ENCODE measurements around the gene C10orf95. TPM values are rescaled to one million over a fixed set of nuclear protein-coding genes. Genes with fewer than 3 reads are reported as not detected.
A peak's percentile ranks its signal among the peaks of the same experiment; 100 is the strongest.

Gene C10orf95
- total and polyA plus RNA-seq, 2 of the 13 experiments (the other 11 are each of a cell fraction or from before 2014, with no cell fraction given): 0.05 to 0.07 TPM

DNA sequence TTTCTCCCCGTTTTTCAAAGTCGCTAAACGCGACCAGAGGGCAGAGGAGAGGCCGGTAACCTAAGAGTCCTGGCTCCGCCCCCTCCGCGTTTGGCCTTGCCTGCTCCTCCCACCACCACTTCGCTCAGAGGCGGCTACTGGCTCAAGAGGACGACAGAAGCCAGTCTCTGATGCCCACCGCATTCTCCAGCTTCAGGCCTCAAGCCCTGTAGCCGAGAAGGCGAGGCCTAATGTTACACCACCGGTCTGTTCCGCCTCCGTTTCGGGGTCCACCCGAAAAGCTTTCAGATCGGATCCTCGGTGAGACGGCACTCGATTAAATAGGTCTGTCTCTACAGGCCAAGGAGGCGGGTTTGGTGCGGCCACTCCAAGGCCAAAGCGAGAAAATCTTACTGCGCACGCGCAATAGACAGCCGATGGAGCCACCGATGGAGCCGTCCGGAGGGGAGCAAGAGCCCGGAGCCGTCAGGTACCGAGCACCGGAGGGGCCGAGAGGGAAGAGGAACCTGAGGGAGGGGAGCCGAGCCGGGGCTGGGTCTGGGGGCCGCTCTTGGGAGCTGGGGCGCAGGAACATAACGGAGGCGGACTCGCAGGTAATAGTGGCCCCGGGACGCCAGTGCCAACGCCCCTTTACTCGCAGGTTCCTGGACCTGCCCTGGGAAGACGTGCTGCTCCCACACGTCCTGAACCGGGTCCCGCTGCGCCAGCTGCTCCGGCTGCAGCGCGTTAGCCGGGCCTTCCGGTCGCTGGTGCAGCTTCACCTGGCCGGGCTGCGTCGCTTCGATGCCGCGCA is 30.4 kb downstream of the C10orf95 start, which contains the start of gene FBXL15 (continued):
- TF ChIP-seq ZNF747 (CRISPR knock-in tag; IDR thresholded peaks at IDR 0.05; ENCODE audit: borderline replicate concordance): no peak
- peak; percentile 86 for TF ChIP-seq KMT2A (CRISPR knock-in tag; IDR thresholded peaks at IDR 0.05)
- TF ChIP-seq, protein P1, sequence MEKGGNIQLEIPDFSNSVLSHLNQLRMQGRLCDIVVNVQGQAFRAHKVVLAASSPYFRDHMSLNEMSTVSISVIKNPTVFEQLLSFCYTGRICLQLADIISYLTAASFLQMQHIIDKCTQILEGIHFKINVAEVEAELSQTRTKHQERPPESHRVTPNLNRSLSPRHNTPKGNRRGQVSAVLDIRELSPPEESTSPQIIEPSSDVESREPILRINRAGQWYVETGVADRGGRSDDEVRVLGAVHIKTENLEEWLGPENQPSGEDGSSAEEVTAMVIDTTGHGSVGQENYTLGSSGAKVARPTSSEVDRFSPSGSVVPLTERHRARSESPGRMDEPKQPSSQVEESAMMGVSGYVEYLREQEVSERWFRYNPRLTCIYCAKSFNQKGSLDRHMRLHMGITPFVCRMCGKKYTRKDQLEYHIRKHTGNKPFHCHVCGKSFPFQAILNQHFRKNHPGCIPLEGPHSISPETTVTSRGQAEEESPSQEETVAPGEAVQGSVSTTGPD (CRISPR knock-in tag; IDR thresholded peaks at IDR 0.05): no peak
- TF ChIP-seq ZSCAN9 (CRISPR knock-in tag; IDR thresholded peaks at IDR 0.05; ENCODE audit: borderline replicate concordance): no peak
- TF ChIP-seq KLF15 (CRISPR knock-in tag; IDR thresholded peaks at IDR 0.05; ENCODE audit: borderline replicate concordance): 0 out of 2 replicates have a peak, but pooled peaks have one; percentile 4
- TF ChIP-seq RFX5 (IDR thresholded peaks at IDR 0.05; ENCODE audit: low read depth, low read length): peak; percentile 71
- TF ChIP-seq, protein P2, sequence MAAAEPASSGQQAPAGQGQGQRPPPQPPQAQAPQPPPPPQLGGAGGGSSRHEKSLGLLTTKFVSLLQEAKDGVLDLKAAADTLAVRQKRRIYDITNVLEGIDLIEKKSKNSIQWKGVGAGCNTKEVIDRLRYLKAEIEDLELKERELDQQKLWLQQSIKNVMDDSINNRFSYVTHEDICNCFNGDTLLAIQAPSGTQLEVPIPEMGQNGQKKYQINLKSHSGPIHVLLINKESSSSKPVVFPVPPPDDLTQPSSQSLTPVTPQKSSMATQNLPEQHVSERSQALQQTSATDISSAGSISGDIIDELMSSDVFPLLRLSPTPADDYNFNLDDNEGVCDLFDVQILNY (CRISPR knock-in tag; conservative IDR thresholded peaks at IDR 0.05): no peak; the same call in 1 of the 2 replicates
- no peak; the same call in 1 of the 2 replicates for TF ChIP-seq DNMT1 (CRISPR knock-in tag; IDR thresholded peaks at IDR 0.05)
- TF ChIP-seq, protein P3, sequence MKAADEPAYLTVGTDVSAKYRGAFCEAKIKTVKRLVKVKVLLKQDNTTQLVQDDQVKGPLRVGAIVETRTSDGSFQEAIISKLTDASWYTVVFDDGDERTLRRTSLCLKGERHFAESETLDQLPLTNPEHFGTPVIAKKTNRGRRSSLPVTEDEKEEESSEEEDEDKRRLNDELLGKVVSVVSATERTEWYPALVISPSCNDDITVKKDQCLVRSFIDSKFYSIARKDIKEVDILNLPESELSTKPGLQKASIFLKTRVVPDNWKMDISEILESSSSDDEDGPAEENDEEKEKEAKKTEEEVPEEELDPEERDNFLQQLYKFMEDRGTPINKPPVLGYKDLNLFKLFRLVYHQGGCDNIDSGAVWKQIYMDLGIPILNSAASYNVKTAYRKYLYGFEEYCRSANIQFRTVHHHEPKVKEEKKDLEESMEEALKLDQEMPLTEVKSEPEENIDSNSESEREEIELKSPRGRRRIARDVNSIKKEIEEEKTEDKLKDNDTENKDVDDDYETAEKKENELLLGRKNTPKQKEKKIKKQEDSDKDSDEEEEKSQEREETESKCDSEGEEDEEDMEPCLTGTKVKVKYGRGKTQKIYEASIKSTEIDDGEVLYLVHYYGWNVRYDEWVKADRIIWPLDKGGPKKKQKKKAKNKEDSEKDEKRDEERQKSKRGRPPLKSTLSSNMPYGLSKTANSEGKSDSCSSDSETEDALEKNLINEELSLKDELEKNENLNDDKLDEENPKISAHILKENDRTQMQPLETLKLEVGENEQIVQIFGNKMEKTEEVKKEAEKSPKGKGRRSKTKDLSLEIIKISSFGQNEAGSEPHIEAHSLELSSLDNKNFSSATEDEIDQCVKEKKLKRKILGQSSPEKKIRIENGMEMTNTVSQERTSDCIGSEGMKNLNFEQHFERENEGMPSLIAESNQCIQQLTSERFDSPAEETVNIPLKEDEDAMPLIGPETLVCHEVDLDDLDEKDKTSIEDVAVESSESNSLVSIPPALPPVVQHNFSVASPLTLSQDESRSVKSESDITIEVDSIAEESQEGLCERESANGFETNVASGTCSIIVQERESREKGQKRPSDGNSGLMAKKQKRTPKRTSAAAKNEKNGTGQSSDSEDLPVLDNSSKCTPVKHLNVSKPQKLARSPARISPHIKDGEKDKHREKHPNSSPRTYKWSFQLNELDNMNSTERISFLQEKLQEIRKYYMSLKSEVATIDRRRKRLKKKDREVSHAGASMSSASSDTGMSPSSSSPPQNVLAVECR (CRISPR knock-in tag; IDR thresholded peaks at IDR 0.05; ENCODE audit: borderline replicate concordance): peak; percentile 88
- TF ChIP-seq IRF2 (CRISPR knock-in tag; IDR thresholded peaks at IDR 0.05): peak; percentile 90
- TF ChIP-seq, protein P4, sequence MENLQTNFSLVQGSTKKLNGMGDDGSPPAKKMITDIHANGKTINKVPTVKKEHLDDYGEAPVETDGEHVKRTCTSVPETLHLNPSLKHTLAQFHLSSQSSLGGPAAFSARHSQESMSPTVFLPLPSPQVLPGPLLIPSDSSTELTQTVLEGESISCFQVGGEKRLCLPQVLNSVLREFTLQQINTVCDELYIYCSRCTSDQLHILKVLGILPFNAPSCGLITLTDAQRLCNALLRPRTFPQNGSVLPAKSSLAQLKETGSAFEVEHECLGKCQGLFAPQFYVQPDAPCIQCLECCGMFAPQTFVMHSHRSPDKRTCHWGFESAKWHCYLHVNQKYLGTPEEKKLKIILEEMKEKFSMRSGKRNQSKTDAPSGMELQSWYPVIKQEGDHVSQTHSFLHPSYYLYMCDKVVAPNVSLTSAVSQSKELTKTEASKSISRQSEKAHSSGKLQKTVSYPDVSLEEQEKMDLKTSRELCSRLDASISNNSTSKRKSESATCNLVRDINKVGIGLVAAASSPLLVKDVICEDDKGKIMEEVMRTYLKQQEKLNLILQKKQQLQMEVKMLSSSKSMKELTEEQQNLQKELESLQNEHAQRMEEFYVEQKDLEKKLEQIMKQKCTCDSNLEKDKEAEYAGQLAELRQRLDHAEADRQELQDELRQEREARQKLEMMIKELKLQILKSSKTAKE (CRISPR knock-in tag; IDR thresholded peaks at IDR 0.05; ENCODE audit: borderline replicate concordance): peak; percentile 49; the same call in 1 of the 2 replicates
- peak; percentile 91 for TF ChIP-seq POGZ (CRISPR knock-in tag; IDR thresholded peaks at IDR 0.05)
- TF ChIP-seq ZNF225 (CRISPR knock-in tag; IDR thresholded peaks at IDR 0.05): peak; percentile 18
- TF ChIP-seq, protein P5, sequence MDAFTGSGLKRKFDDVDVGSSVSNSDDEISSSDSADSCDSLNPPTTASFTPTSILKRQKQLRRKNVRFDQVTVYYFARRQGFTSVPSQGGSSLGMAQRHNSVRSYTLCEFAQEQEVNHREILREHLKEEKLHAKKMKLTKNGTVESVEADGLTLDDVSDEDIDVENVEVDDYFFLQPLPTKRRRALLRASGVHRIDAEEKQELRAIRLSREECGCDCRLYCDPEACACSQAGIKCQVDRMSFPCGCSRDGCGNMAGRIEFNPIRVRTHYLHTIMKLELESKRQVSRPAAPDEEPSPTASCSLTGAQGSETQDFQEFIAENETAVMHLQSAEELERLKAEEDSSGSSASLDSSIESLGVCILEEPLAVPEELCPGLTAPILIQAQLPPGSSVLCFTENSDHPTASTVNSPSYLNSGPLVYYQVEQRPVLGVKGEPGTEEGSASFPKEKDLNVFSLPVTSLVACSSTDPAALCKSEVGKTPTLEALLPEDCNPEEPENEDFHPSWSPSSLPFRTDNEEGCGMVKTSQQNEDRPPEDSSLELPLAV (CRISPR knock-in tag; conservative IDR thresholded peaks at IDR 0.05; ENCODE audit: low read depth): no peak
- TF ChIP-seq ZNF816 (CRISPR knock-in tag; IDR thresholded peaks at IDR 0.05; ENCODE audit: borderline replicate concordance): no peak
